A673 (cell line): ENCODE data around the gene TMPRSS2. TPM values are rescaled to one million over a fixed set of nuclear protein-coding genes. Genes with fewer than 3 reads are reported as not detected.

Experiments used
- BruUV-seq: library from RNA; stranded (reverse); fragments of 400-500 nt; replicated peaks from 2 replicates; lab custom pipeline; 2021; lab: Mats Ljungman, UMichigan
- CTCF ChIA-PET: fragments of 300-600 bp; sonication (Branson Sonifier 250); formaldehyde crosslinking; loops from one replicate; lab custom pipeline; 2022; ENCODE audit warnings: antibody characterized with exemption; lab: Charles Lee
- POLR2A ChIA-PET: fragments of 300-600 bp; sonication (Branson Sonifier 250); formaldehyde crosslinking; loops from one replicate; lab custom pipeline; 2022; ENCODE audit warnings: antibody characterized with exemption; ENCODE audit not compliant: low non-redundant PET; lab: Charles Lee
- DNase-seq: peaks from one replicate; pipeline ENCODE4 v3.0.0-alpha.2; 2015; ENCODE audit warnings: low spot score
- H3K27ac ChIP-seq: fragments of 200-600 bp; sonication (generic); 2 replicates; pipeline ENCODE4 v1.5.1; 2016; ENCODE audit warnings: mixed run types, low read depth, mild to moderate bottlenecking, mixed read lengths, antibody characterized with exemption, low read length; ENCODE audit not compliant: poor library complexity, severe bottlenecking
- H3K27me3 ChIP-seq: fragments of 200-600 bp; sonication (generic); replicated peaks from 2 replicates; pipeline ENCODE4 v1.6.1; 2017; ENCODE audit warnings: mixed run types, low read depth, mild to moderate bottlenecking, mixed read lengths, antibody characterized with exemption, low read length; ENCODE audit not compliant: insufficient read depth, poor library complexity
- H3K36me3 ChIP-seq: fragments of 200-600 bp; sonication (generic); 2 replicates; pipeline ENCODE4 v1.6.1; 2016; ENCODE audit warnings: mixed run types, mild to moderate bottlenecking, mixed read lengths, antibody characterized with exemption, low read length; ENCODE audit not compliant: insufficient read depth, poor library complexity, severe bottlenecking
- H3K4me1 ChIP-seq: fragments of 200-600 bp; sonication (generic); 2 replicates; pipeline ENCODE4 v1.6.1; 2017; ENCODE audit warnings: mixed run types, mild to moderate bottlenecking, mixed read lengths, antibody characterized with exemption, low read length; ENCODE audit not compliant: insufficient read depth, poor library complexity, severe bottlenecking
- H3K4me3 ChIP-seq: fragments of 200-600 bp; sonication (generic); 2 replicates; pipeline ENCODE4 v1.5.1; 2016; ENCODE audit warnings: low read depth, mixed run types, mild to moderate bottlenecking, mixed read lengths, low read length; ENCODE audit not compliant: poor library complexity, severe bottlenecking
- H3K9me3 ChIP-seq: fragments of 200-600 bp; sonication (generic); 2 replicates; pipeline ENCODE4 v1.6.1; 2016; ENCODE audit warnings: mixed run types, low read depth, mild to moderate bottlenecking, mixed read lengths, antibody characterized with exemption, low read length; ENCODE audit not compliant: poor library complexity, severe bottlenecking
- EZH2 ChIP-seq: fragments of 200-600 bp; sonication (generic); IDR thresholded peaks from 2 replicates; pipeline ENCODE4 v1.6.1; 2017; ENCODE audit warnings: borderline replicate concordance, low read depth, mild to moderate bottlenecking, mixed read lengths, antibody characterized with exemption, low read length; ENCODE audit not compliant: poor library complexity, severe bottlenecking
- intact Hi-C: fragments of 100-400 bp; cut with micrococcal nuclease; formaldehyde crosslinking; loops from one replicate; pipeline ENCODE4 v1.10.0; 2022; ENCODE audit not compliant: unreplicated experiment
- total RNA-seq: library from RNA; stranded (reverse); gene quantifications from 2 replicates; pipeline ENCODE4 v1.2.3, GENCODE V29; 2021
- TF ChIP-seq, protein P1 (sequence below): fragments of 300-800, 200-600 bp; sonication (generic); conservative IDR thresholded peaks from 2 replicates; pipeline ENCODE4 v1.5.1; 2017; ENCODE audit warnings: low read depth, mild to moderate bottlenecking, antibody characterized with exemption, low read length, moderate library complexity, mixed read lengths

Gene TMPRSS2
- total RNA-seq, 1 experiment from 2014 or later, result not detected

DNA sequence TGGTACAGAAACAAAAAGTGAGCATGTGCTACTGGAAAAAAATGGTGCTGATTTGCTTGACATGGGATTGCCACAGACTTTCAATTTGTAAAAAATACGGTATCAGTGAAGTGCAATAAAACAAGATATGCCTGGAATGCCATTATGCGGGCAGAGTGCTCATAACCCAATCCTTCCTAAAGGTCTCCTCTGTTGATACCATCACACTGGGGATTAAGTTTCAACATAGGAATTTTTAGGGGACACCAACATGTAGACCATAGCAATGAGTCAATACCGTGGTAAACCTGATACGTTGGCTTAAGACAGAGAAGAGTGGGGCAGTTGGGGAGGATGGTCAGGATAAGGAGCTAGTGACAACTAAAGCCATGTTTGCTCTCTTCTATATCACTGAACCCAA is 61.4 kb downstream of the TMPRSS2 start:
- H3K27me3 ChIP-seq, result no peaks in the 10 kb centered on the region
- no TSS peak for BruUV-seq
- intact Hi-C loops, result no loop called here
- no peaks in the 10 kb centered on the region for H3K4me1 ChIP-seq
- no peak overlapping the region for H3K27ac ChIP-seq
- TF ChIP-seq, protein P1, sequence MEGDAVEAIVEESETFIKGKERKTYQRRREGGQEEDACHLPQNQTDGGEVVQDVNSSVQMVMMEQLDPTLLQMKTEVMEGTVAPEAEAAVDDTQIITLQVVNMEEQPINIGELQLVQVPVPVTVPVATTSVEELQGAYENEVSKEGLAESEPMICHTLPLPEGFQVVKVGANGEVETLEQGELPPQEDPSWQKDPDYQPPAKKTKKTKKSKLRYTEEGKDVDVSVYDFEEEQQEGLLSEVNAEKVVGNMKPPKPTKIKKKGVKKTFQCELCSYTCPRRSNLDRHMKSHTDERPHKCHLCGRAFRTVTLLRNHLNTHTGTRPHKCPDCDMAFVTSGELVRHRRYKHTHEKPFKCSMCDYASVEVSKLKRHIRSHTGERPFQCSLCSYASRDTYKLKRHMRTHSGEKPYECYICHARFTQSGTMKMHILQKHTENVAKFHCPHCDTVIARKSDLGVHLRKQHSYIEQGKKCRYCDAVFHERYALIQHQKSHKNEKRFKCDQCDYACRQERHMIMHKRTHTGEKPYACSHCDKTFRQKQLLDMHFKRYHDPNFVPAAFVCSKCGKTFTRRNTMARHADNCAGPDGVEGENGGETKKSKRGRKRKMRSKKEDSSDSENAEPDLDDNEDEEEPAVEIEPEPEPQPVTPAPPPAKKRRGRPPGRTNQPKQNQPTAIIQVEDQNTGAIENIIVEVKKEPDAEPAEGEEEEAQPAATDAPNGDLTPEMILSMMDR, result no peak
- no peak for TF ChIP-seq EZH2
- no peaks in the 10 kb centered on the region for H3K36me3 ChIP-seq
- no peak for DNase-seq
- H3K4me3 ChIP-seq, result no peak overlapping the region
- ChIA-PET CTCF (no interaction called here), POLR2A (no interaction called here)
- no peaks in the 10 kb centered on the region for H3K9me3 ChIP-seq

DNA sequence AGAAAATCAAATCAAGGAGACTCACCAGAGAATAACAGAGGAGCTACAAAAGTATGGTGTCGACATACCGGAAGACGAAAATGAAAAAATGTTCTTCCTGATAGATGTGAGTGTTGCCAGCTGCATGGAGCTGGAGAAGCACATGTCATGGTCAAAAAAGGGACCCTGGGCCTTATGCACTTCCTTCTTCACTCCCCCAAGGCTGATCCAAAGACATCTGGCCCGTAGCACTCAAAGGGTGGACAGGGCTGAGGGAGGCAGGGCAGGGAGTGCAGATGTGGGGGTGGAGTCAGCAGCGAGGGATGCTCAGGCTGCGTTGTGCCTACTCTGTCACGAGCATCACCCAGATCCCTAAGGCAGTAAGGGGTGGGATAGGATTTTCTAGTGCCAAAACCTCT is 62.5 kb downstream of the TMPRSS2 start:
- no peaks in the 10 kb centered on the region for H3K4me1 ChIP-seq
- intact Hi-C loops, result no loop called here
- ChIA-PET CTCF (no interaction called here), POLR2A (no interaction called here)
- no peak overlapping the region for H3K27ac ChIP-seq
- H3K36me3 ChIP-seq, result no peaks in the 10 kb centered on the region
- no peaks in the 10 kb centered on the region for H3K27me3 ChIP-seq
- H3K9me3 ChIP-seq, result no peaks in the 10 kb centered on the region
- BruUV-seq, result no TSS peak
- H3K4me3 ChIP-seq, result no peak overlapping the region
- no peak for DNase-seq
- TF ChIP-seq, protein P1, result no peak
- no peak for TF ChIP-seq EZH2

- no TSS peak for BruUV-seq
- no peak for DNase-seq
- Histone ChIP-seq H3K27ac (no peak overlapping the region), H3K4me1 (no peaks in the 10 kb centered on the region), H3K4me3 (no peak overlapping the region), H3K27me3 (no peaks in the 10 kb centered on the region), H3K9me3 (no peaks in the 10 kb centered on the region), H3K36me3 (no peaks in the 10 kb centered on the region)
- TF ChIP-seq, protein P1, result no peak
- TF ChIP-seq EZH2, result no peak
- ChIA-PET CTCF (no interaction called here), POLR2A (no interaction called here)
- intact Hi-C loops, result no loop called here
Measured at GRCh38 chr21:41444703-41445464, 63.1 kb downstream of the TMPRSS2 start.
